GM18951 (cell line): Measurements from ENCODE around the gene KRTAP10-5.
"Not testable (repeated sequence)": the region's sequence is repeated elsewhere in the genome, so short reads cannot be mapped to it uniquely, and the experiment has no call there.

Experiments used
- POLR2A ChIP-seq: IDR thresholded peaks from 4 replicates; pipeline ENCODE4 v1.6.1; 2011; ENCODE audit warnings: mild to moderate bottlenecking; ENCODE audit not compliant: insufficient read length, insufficient read depth; ENCODE audit errors: extremely low read depth
- in situ Hi-C: fragments of 300-500 bp; cut with MboI; formaldehyde crosslinking; loops from one replicate; pipeline ENCODE4 v1.12.0; 2022; ENCODE audit warnings: low sequenced_read_pairs, mixed read lengths, inconsistent platforms; ENCODE audit not compliant: unreplicated experiment

The KRTAP10-5 gene

GRCh38 chr21:44615466-44615865 is 35.1 kb upstream of the KRTAP10-5 start:
- no peak for TF ChIP-seq POLR2A
- in situ Hi-C loops: no loop called here

- in situ Hi-C loops: no loop called here
- TF ChIP-seq POLR2A: no peak
Measured at GRCh38 chr21:44614961-44615391, 34.6 kb upstream of the KRTAP10-5 start.

GRCh38 chr21:44614161-44614631 is 33.8 kb upstream of the KRTAP10-5 start:
- in situ Hi-C loops: no loop called here
- TF ChIP-seq POLR2A: no peak

GRCh38 chr21:44613386-44614155 is 33.2 kb upstream of the KRTAP10-5 start:
- no peak for TF ChIP-seq POLR2A
- in situ Hi-C loops: no loop called here

GRCh38 chr21:44612669-44613229 is 32.3 kb upstream of the KRTAP10-5 start:
- in situ Hi-C loops: no loop called here
- no peak for TF ChIP-seq POLR2A

- in situ Hi-C loops: no loop called here
- no peak for TF ChIP-seq POLR2A
Measured at GRCh38 chr21:44612029-44612486, 31.7 kb upstream of the KRTAP10-5 start, which contains the start of gene KRTAP10-8. Gene KRTAP10-8 (plus strand): TSS chr21:44612079. CDS start chr21:44612101, 22 bp downstream.

- no peak for TF ChIP-seq POLR2A
- in situ Hi-C loops: no loop called here
Measured at GRCh38 chr21:44611551-44611950, 31.1 kb upstream of the KRTAP10-5 start.

GRCh38 chr21:44610157-44610843 is 29.9 kb upstream of the KRTAP10-5 start:
- in situ Hi-C loops: not testable (repeated sequence)

- TF ChIP-seq POLR2A: no peak
- in situ Hi-C loops: no loop called here
Measured at GRCh38 chr21:44609193-44609592, 28.8 kb upstream of the KRTAP10-5 start.

GRCh38 chr21:44606495-44606894 is 26.1 kb upstream of the KRTAP10-5 start:
- in situ Hi-C loops: no loop called here
- no peak for TF ChIP-seq POLR2A

- TF ChIP-seq POLR2A: no peak
- in situ Hi-C loops: no loop called here
Measured at GRCh38 chr21:44603911-44604310, 23.5 kb upstream of the KRTAP10-5 start.

GRCh38 chr21:44603109-44603875 is 22.9 kb upstream of the KRTAP10-5 start:
- no peak for TF ChIP-seq POLR2A

GRCh38 chr21:44602463-44602850 is 22.1 kb upstream of the KRTAP10-5 start:
- in situ Hi-C loops: no loop called here

More at GRCh38 chr21:44603109-44603875, 22.9 kb upstream of the KRTAP10-5 start:
- in situ Hi-C loops: no loop called here

More at GRCh38 chr21:44602463-44602850, 22.1 kb upstream of the KRTAP10-5 start:
- no peak for TF ChIP-seq POLR2A
